ENCODE data around the gene CD68.

DNA sequence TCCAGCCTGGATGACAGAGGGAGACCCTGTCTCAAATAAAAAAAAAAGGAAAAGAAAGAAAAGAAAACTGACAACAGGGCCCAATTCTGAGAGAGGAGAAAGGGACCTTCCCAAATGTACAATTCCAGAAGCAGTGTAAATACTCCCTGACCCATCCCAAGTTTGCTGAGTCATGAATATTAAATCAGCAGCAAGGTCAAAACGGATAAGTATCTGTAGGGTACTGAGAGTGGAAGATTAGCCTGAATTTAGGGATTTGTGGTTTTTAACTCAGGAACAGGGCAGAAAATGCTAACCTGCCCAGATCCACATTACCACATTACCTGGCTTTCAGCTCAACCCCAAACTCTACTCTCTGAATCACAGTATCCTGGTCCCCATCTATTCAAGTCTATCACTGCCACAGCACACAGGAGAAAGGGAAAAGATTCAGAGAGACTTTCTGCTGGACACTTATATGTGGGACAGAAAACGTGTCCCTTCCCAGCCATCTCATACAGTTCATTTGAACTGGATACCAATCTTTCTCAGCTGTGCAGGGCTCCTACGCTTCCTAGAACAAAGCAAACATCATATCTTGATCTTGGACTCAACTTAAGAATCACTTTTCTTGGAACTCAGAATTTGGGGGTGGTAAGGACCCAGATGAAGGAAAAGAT lies 32.3 kb downstream of the CD68 start:
- TF ChIP-seq POLR2AphosphoS5 (IDR thresholded peaks at IDR 0.05; ENCODE audit: low read depth), result no peak
- TF ChIP-seq, protein P1, sequence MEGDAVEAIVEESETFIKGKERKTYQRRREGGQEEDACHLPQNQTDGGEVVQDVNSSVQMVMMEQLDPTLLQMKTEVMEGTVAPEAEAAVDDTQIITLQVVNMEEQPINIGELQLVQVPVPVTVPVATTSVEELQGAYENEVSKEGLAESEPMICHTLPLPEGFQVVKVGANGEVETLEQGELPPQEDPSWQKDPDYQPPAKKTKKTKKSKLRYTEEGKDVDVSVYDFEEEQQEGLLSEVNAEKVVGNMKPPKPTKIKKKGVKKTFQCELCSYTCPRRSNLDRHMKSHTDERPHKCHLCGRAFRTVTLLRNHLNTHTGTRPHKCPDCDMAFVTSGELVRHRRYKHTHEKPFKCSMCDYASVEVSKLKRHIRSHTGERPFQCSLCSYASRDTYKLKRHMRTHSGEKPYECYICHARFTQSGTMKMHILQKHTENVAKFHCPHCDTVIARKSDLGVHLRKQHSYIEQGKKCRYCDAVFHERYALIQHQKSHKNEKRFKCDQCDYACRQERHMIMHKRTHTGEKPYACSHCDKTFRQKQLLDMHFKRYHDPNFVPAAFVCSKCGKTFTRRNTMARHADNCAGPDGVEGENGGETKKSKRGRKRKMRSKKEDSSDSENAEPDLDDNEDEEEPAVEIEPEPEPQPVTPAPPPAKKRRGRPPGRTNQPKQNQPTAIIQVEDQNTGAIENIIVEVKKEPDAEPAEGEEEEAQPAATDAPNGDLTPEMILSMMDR (IDR thresholded peaks at IDR 0.05; ENCODE audit: insufficient read depth, low read length), result no peak
- TF ChIP-seq SPI1 (IDR thresholded peaks at IDR 0.05; ENCODE audit: borderline replicate concordance, low read depth), result no peak

All from HL-60 (cell line).